ENCODE measurements around the gene RNF166. TPM values are rescaled to one million over a fixed set of nuclear protein-coding genes. Genes with fewer than 3 reads are reported as not detected.
A peak's percentile ranks its signal among the peaks of the same experiment; 100 is the strongest.

The RNF166 gene
- total and polyA plus RNA-seq, 2 of the 13 experiments (the other 11 are each of a cell fraction or from before 2014, with no cell fraction given), result 21.4 to 23.0 TPM

DNA sequence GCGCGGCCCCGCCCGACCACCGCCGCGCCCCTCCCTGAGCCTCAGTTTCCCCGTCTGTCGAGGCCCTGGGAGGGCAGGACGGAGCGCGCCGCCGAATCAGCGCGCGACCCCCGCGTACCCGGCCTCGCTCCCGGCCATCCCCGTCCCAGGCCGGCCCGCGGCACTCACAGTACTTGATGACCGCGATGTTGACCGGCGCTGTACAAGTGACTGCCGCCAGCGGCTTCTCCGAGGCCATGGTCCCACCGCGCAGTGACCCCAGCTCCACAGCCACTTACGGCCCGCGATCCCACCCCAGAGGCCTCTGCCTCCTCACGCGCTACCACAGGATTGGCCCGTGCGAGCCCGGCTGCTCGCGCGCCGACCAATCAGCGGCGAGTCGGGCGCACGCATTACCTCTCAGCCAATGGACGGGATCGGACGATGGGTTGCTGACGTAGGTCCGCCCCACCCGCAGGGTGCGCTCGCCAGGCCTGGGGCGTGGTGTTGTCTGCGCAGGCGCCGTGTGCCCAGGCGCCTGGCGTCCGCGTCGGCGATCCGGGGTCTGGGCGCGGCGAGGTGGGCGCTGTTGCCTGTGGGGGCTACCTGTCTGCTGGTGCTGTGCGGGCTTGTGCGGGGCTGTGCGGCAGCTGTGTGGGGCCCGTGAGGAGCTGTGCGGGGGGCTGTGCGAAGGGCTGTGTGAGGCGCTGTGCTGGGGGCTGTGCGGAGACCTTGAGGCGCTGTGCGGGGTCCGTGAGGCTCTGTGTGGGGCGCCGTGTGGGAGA is 43.2 kb downstream of the RNF166 start, which contains the start of gene MVD (continued):
- TF ChIP-seq ZSCAN29 (CRISPR knock-in tag; conservative IDR thresholded peaks at IDR 0.05), result peak; percentile 64
- TF ChIP-seq, protein P1, sequence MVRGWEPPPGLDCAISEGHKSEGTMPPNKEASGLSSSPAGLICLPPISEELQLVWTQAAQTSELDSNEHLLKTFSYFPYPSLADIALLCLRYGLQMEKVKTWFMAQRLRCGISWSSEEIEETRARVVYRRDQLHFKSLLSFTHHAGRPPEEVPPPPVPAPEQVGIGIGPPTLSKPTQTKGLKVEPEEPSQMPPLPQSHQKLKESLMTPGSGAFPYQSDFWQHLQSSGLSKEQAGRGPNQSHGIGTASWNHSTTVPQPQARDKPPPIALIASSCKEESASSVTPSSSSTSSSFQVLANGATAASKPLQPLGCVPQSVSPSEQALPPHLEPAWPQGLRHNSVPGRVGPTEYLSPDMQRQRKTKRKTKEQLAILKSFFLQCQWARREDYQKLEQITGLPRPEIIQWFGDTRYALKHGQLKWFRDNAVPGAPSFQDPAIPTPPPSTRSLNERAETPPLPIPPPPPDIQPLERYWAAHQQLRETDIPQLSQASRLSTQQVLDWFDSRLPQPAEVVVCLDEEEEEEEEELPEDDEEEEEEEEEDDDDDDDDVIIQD (CRISPR knock-in tag; IDR thresholded peaks at IDR 0.05; ENCODE audit: low read depth), result no peak
- TF ChIP-seq TP53 (CRISPR knock-in tag; conservative IDR thresholded peaks at IDR 0.05), result peak; percentile 28; the same call in 1 of the 2 replicates
- no peak for TF ChIP-seq SYNCRIP (IDR thresholded peaks at IDR 0.05; ENCODE audit: insufficient read depth, low read depth, low read length)
- no peak for TF ChIP-seq IKZF4 (CRISPR knock-in tag; IDR thresholded peaks at IDR 0.05; ENCODE audit: borderline replicate concordance, low read depth, not compliant biosample characterization)
- TF ChIP-seq, protein P2, sequence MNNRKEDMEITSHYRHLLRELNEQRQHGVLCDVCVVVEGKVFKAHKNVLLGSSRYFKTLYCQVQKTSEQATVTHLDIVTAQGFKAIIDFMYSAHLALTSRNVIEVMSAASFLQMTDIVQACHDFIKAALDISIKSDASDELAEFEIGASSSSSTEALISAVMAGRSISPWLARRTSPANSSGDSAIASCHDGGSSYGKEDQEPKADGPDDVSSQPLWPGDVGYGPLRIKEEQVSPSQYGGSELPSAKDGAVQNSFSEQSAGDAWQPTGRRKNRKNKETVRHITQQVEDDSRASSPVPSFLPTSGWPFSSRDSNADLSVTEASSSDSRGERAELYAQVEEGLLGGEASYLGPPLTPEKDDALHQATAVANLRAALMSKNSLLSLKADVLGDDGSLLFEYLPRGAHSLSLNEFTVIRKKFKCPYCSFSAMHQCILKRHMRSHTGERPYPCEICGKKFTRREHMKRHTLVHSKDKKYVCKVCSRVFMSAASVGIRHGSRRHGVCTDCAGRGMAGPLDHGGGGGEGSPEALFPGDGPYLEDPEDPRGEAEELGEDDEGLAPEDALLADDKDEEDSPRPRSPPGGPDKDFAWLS (CRISPR knock-in tag; IDR thresholded peaks at IDR 0.05; ENCODE audit: borderline replicate concordance), result 0 out of 2 replicates have a peak, but pooled peaks have one; percentile 72
- TF ChIP-seq, protein P3, sequence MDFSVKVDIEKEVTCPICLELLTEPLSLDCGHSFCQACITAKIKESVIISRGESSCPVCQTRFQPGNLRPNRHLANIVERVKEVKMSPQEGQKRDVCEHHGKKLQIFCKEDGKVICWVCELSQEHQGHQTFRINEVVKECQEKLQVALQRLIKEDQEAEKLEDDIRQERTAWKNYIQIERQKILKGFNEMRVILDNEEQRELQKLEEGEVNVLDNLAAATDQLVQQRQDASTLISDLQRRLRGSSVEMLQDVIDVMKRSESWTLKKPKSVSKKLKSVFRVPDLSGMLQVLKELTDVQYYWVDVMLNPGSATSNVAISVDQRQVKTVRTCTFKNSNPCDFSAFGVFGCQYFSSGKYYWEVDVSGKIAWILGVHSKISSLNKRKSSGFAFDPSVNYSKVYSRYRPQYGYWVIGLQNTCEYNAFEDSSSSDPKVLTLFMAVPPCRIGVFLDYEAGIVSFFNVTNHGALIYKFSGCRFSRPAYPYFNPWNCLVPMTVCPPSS (IDR thresholded peaks at IDR 0.05), result no peak
- TF ChIP-seq ZSCAN31 (CRISPR knock-in tag; IDR thresholded peaks at IDR 0.05; ENCODE audit: low read depth), result peak; percentile 97; the same call in 1 of the 2 replicates
- no peak for TF ChIP-seq LCORL (IDR thresholded peaks at IDR 0.05)
- peak; percentile 53 for TF ChIP-seq LCORL (CRISPR knock-in tag; IDR thresholded peaks at IDR 0.05)
- TF ChIP-seq, protein P4, sequence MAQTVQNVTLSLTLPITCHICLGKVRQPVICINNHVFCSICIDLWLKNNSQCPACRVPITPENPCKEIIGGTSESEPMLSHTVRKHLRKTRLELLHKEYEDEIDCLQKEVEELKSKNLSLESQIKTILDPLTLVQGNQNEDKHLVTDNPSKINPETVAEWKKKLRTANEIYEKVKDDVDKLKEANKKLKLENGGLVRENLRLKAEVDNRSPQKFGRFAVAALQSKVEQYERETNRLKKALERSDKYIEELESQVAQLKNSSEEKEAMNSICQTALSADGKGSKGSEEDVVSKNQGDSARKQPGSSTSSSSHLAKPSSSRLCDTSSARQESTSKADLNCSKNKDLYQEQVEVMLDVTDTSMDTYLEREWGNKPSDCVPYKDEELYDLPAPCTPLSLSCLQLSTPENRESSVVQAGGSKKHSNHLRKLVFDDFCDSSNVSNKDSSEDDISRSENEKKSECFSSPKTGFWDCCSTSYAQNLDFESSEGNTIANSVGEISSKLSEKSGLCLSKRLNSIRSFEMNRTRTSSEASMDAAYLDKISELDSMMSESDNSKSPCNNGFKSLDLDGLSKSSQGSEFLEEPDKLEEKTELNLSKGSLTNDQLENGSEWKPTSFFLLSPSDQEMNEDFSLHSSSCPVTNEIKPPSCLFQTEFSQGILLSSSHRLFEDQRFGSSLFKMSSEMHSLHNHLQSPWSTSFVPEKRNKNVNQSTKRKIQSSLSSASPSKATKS (CRISPR knock-in tag; IDR thresholded peaks at IDR 0.05), result no peak; the same call in 1 of the 2 replicates
- 0 out of 2 replicates have a peak, but pooled peaks have one; percentile 88 for TF ChIP-seq FOXC1 (CRISPR knock-in tag; IDR thresholded peaks at IDR 0.05; ENCODE audit: borderline replicate concordance)
- TF ChIP-seq SRSF1 (optimal IDR thresholded peaks at IDR 0.05; ENCODE audit: low read depth, low read length), result peak; percentile 25
- no peak for TF ChIP-seq SMARCE1 (IDR thresholded peaks at IDR 0.05; ENCODE audit: borderline replicate concordance)
- TF ChIP-seq, protein P5, sequence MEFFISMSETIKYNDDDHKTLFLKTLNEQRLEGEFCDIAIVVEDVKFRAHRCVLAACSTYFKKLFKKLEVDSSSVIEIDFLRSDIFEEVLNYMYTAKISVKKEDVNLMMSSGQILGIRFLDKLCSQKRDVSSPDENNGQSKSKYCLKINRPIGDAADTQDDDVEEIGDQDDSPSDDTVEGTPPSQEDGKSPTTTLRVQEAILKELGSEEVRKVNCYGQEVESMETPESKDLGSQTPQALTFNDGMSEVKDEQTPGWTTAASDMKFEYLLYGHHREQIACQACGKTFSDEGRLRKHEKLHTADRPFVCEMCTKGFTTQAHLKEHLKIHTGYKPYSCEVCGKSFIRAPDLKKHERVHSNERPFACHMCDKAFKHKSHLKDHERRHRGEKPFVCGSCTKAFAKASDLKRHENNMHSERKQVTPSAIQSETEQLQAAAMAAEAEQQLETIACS (CRISPR knock-in tag; IDR thresholded peaks at IDR 0.05), result peak; percentile 64
- TF ChIP-seq ZNF326 (CRISPR knock-in tag; IDR thresholded peaks at IDR 0.05; ENCODE audit: borderline replicate concordance), result no peak
- no peak for TF ChIP-seq ZFAT (CRISPR knock-in tag; conservative IDR thresholded peaks at IDR 0.05)
- no peak for TF ChIP-seq MBD4 (IDR thresholded peaks at IDR 0.05; ENCODE audit: borderline replicate concordance, low read length)
- no peak for TF ChIP-seq ZNF207 (IDR thresholded peaks at IDR 0.05; ENCODE audit: borderline replicate concordance)
- TF ChIP-seq MTA1 (CRISPR knock-in tag; IDR thresholded peaks at IDR 0.05; ENCODE audit: borderline replicate concordance), result peak; percentile 70; the same call in 1 of the 2 replicates
- no peak for TF ChIP-seq ZNF629 (CRISPR knock-in tag; conservative IDR thresholded peaks at IDR 0.05)
